ENCODE measurements around the gene TRIM10. TPM values are rescaled to one million over a fixed set of nuclear protein-coding genes. Genes with fewer than 3 reads are reported as not detected.

TRIM10 gene
- total and polyA plus RNA-seq, 2 experiments from 2014 or later = 0.11 TPM; not detected in 1

GRCh38 chr6:30102414-30102969, 58.5 kb downstream of the TRIM10 start:
- in situ Hi-C loops (cut with MboI) = no loop called here
- no peak overlapping the region for H3K27ac ChIP-seq
- H4K20me1 ChIP-seq (ENCODE audit: insufficient read depth) = no peaks in the 10 kb centered on the region
- H3K79me2 ChIP-seq (ENCODE audit: insufficient read depth) = no peaks in the 10 kb centered on the region
- H3K36me3 ChIP-seq (ENCODE audit: low read depth) = no peaks in the 10 kb centered on the region
- H3K9me2 ChIP-seq (ENCODE audit: insufficient read depth) = no peaks in the 10 kb centered on the region
- H3K4me1 ChIP-seq (ENCODE audit: insufficient read depth) = peaks cover 16% of the 10 kb centered on the region; the same call in 1 of the 2 replicates
- peaks cover 28% of the 10 kb centered on the region for H3K27me3 ChIP-seq (replicated peaks; ENCODE audit: insufficient read depth)
- 32 to 40% methylated on average over 7 to 15 of the region's 15 CpGs for WGBS, 2 experiments (ENCODE audit: low coverage in 1 of 2, low lambda C conversion rate in 2 of 2, missing lambda C conversion rate in 2 of 2)
- peak overlapping the region; percentile 72 for H3K9ac ChIP-seq
- DNase-seq = peak; percentile 77
- H3K4me2 ChIP-seq (ENCODE audit: unreplicated experiment) = peak overlapping the region; percentile 89
- peak overlapping the region; percentile 95 for H2AFZ ChIP-seq
- H3F3A ChIP-seq (ENCODE audit: insufficient read depth) = peaks cover 9% of the 10 kb centered on the region; the same call in 1 of the 2 replicates
- H3K9me3 ChIP-seq (ENCODE audit: low read depth) = no peaks in the 10 kb centered on the region
- TF ChIP-seq EZH2 (IDR thresholded peaks at IDR 0.05; ENCODE audit: insufficient read depth, poor library complexity, severe bottlenecking) (no peak), EZH2phosphoT487 (IDR thresholded peaks at IDR 0.05; ENCODE audit: insufficient read depth, low read depth) (no peak)
- peak overlapping the region; percentile 74 for H3K4me3 ChIP-seq

Small RNAs within 50 kb of the gene (small RNA-seq; reads per million reads assigned to genes)
- not detected for gene RF00554 (ENCODE audit: low read depth, low replicate concordance)

Other genes starting within 250 kb of the TRIM10 start
- gene HLA-A, start 218.7 kb downstream of the TRIM10 start, total RNA-seq (2014; rRNA removed; shearing (Covaris generic)) = 546 and 634 TPM in 2 replicates
- gene HLA-A, start 218.7 kb downstream of the TRIM10 start, polyA plus RNA-seq (2016; fragmentation: Nextera tagmentation; extraction: Ambion mirVana) = 508 and 529 TPM in 2 replicates
- gene POLR1H, start 99.9 kb downstream of the TRIM10 start, total RNA-seq (2014; rRNA removed; shearing (Covaris generic)) = 19.2 and 21.9 TPM in 2 replicates
- 31.7 and 32.1 TPM in 2 replicates for gene POLR1H, start 99.9 kb downstream of the TRIM10 start, polyA plus RNA-seq (2016; fragmentation: Nextera tagmentation; extraction: Ambion mirVana)
- gene PPP1R11, start 94.0 kb downstream of the TRIM10 start, total RNA-seq (2014; rRNA removed; shearing (Covaris generic)) = 40.2 and 44.1 TPM in 2 replicates
- gene PPP1R11, start 94.0 kb downstream of the TRIM10 start, polyA plus RNA-seq (2016; fragmentation: Nextera tagmentation; extraction: Ambion mirVana) = 77.5 and 83.1 TPM in 2 replicates
- not detected in 2 replicates for gene RNF39, start 85.4 kb downstream of the TRIM10 start, total RNA-seq (2014; rRNA removed; shearing (Covaris generic))
- gene RNF39, start 85.4 kb downstream of the TRIM10 start, polyA plus RNA-seq (2016; fragmentation: Nextera tagmentation; extraction: Ambion mirVana) = 0.21 and 0.30 TPM in 2 replicates
- not detected in 2 replicates for gene TRIM31, start 48.1 kb downstream of the TRIM10 start, total RNA-seq (2014; rRNA removed; shearing (Covaris generic))
- gene TRIM31, start 48.1 kb downstream of the TRIM10 start, polyA plus RNA-seq (2016; fragmentation: Nextera tagmentation; extraction: Ambion mirVana) = not detected in 2 replicates
- gene TRIM40, start 25.1 kb downstream of the TRIM10 start, total RNA-seq (2014; rRNA removed; shearing (Covaris generic)) = not detected in 2 replicates
- not detected in 2 replicates for gene TRIM40, start 25.1 kb downstream of the TRIM10 start, polyA plus RNA-seq (2016; fragmentation: Nextera tagmentation; extraction: Ambion mirVana)
- not detected in 2 replicates for gene TRIM15, start 2.3 kb upstream of the TRIM10 start, total RNA-seq (2014; rRNA removed; shearing (Covaris generic))
- not detected in 2 replicates for gene TRIM15, start 2.3 kb upstream of the TRIM10 start, polyA plus RNA-seq (2016; fragmentation: Nextera tagmentation; extraction: Ambion mirVana)
- 25.0 and 30.7 TPM in 2 replicates for gene TRIM26, start 52.2 kb upstream of the TRIM10 start, total RNA-seq (2014; rRNA removed; shearing (Covaris generic))
- gene TRIM26, start 52.2 kb upstream of the TRIM10 start, polyA plus RNA-seq (2016; fragmentation: Nextera tagmentation; extraction: Ambion mirVana) = 22.9 and 24.7 TPM in 2 replicates
- 9.6 and 29.1 TPM in 2 replicates for gene TRIM39, start 165.7 kb upstream of the TRIM10 start, total RNA-seq (2014; rRNA removed; shearing (Covaris generic))
- 9.3 and 9.7 TPM in 2 replicates for gene TRIM39, start 165.7 kb upstream of the TRIM10 start, polyA plus RNA-seq (2016; fragmentation: Nextera tagmentation; extraction: Ambion mirVana)
- gene RPP21, start 183.9 kb upstream of the TRIM10 start, total RNA-seq (2014; rRNA removed; shearing (Covaris generic)) = 40.2 and 45.8 TPM in 2 replicates
- 63.4 and 67.2 TPM in 2 replicates for gene RPP21, start 183.9 kb upstream of the TRIM10 start, polyA plus RNA-seq (2016; fragmentation: Nextera tagmentation; extraction: Ambion mirVana)